Mesendoderm (in vitro differentiated cells): ENCODE data around the gene TNFSF15.
"Not testable (repeated sequence)": the region's sequence is repeated elsewhere in the genome, so short reads cannot be mapped to it uniquely, and the experiment has no call there.

Experiments used
- DNase-seq: peaks from one replicate; pipeline ENCODE4 v3.0.0; 2013
- H2AK5ac ChIP-seq: 2 replicates; pipeline ENCODE4 v1.6.1; 2013; ENCODE audit warnings: low read length, inconsistent platforms
- H2BK120ac ChIP-seq: 2 replicates; pipeline ENCODE4 v1.6.1; 2013; ENCODE audit warnings: low read depth, mild to moderate bottlenecking, low read length, moderate library complexity, mixed read lengths
- H2BK15ac ChIP-seq: replicated peaks from 2 replicates; pipeline ENCODE4 v1.6.1; 2013; ENCODE audit warnings: low read depth, mild to moderate bottlenecking, moderate library complexity
- H2BK5ac ChIP-seq: 2 replicates; pipeline ENCODE4 v1.6.1; 2013; ENCODE audit warnings: low read length, inconsistent platforms
- H3K18ac ChIP-seq: 2 replicates; pipeline ENCODE4 v1.6.1; 2013; ENCODE audit warnings: mild to moderate bottlenecking, low read length, mixed read lengths
- H3K23ac ChIP-seq: one replicate; pipeline ENCODE4 v1.6.1; 2013; ENCODE audit warnings: low read length
- H3K27ac ChIP-seq: 2 replicates; pipeline ENCODE4 v1.5.1; 2013; ENCODE audit warnings: low read depth, mild to moderate bottlenecking, inconsistent platforms, low read length, moderate library complexity
- H3K27me3 ChIP-seq: 2 replicates; pipeline ENCODE4 v1.6.1; 2013; ENCODE audit warnings: low read length, control low read depth, mild to moderate bottlenecking, inconsistent platforms; ENCODE audit not compliant: insufficient read depth, poor library complexity
- H3K36me3 ChIP-seq: 2 replicates; pipeline ENCODE4 v1.6.1; 2013; ENCODE audit warnings: low read length, inconsistent platforms; ENCODE audit not compliant: control insufficient read depth, insufficient read depth
- H3K4ac ChIP-seq: one replicate; pipeline ENCODE4 v1.6.1; 2013; ENCODE audit warnings: low read depth, mild to moderate bottlenecking, low read length, moderate library complexity
- H3K4me1 ChIP-seq: 2 replicates; pipeline ENCODE4 v1.6.1; 2013; ENCODE audit warnings: low read depth, low read length, inconsistent platforms; ENCODE audit not compliant: control insufficient read depth
- H3K4me2 ChIP-seq: 2 replicates; pipeline ENCODE4 v1.6.1; 2013; ENCODE audit warnings: low read length
- H3K4me3 ChIP-seq: 2 replicates; pipeline ENCODE4 v1.5.1; 2013; ENCODE audit warnings: mild to moderate bottlenecking, low read length
- H3K56ac ChIP-seq: one replicate; pipeline ENCODE4 v1.6.1; 2013; ENCODE audit warnings: low read length
- H3K79me1 ChIP-seq: 2 replicates; pipeline ENCODE4 v1.6.1; 2013; ENCODE audit warnings: low read length, inconsistent platforms
- H3K79me2 ChIP-seq: 2 replicates; pipeline ENCODE4 v1.6.1; 2013; ENCODE audit warnings: mild to moderate bottlenecking, low read length; ENCODE audit not compliant: control insufficient read depth, insufficient read depth
- H3K9ac ChIP-seq: 2 replicates; pipeline ENCODE4 v1.6.1; 2013; ENCODE audit warnings: low read length, inconsistent platforms
- H4K5ac ChIP-seq: one replicate; pipeline ENCODE4 v1.6.1; 2013; ENCODE audit warnings: low read length
- H4K8ac ChIP-seq: one replicate; pipeline ENCODE4 v1.6.1; 2013; ENCODE audit warnings: low read depth, mild to moderate bottlenecking, control low read depth, low read length, moderate library complexity
- WGBS: extraction: QIAGEN DNeasy Blood & Tissue Kit; methylation state at CpG from one replicate; pipeline ENCODE4 v1.1.7; 2013; ENCODE audit warnings: low lambda C conversion rate, missing lambda C conversion rate; ENCODE audit not compliant: insufficient coverage; ENCODE audit errors: extremely low coverage; 5-methylcytosine and 5-hydroxymethylcytosine counted together

TNFSF15 gene

DNA sequence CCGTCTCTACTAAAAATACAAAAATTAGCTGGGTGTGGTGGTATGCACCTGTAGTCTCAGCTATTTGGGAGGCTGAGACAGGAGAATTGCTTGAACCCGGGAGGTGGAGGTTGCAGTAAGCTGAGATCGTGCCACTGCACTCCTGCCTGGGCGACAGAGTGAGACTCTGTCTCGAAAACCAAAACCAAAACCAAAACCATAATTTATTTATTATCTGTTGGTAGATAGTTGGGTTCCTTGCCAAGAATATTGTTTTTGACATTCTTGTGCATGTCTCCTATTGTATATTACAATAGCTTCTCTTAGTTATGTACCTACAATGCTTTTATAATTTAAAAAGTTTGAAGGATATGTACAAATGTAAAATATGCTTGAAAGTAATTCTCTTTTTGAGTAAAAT lies 70.7 kb downstream of the TNFSF15 start:
- H3K56ac ChIP-seq, H2BK15ac ChIP-seq, H3K4me3 ChIP-seq, H4K5ac ChIP-seq, H3K4me1 ChIP-seq, H3K79me1 ChIP-seq, H3K36me3 ChIP-seq, H2AK5ac ChIP-seq, DNase-seq, H3K4me2 ChIP-seq, H3K27me3 ChIP-seq, H3K18ac ChIP-seq, H3K79me2 ChIP-seq, H3K23ac ChIP-seq, H4K8ac ChIP-seq, H2BK5ac ChIP-seq, H2BK120ac ChIP-seq, H3K9ac ChIP-seq, H3K27ac ChIP-seq, H3K4ac ChIP-seq: not testable (repeated sequence)
- no CpG with 5 or more reads among the region's 5 CpGs for WGBS
